Gastrocnemius medialis (tissue), 4 donors: ENCODE measurements around the gene ATG9A.

Source experiments
- POLR2A ChIP-seq, 2 donors: fragments of 450-650 bp; IDR thresholded peaks; one replicate each; pipeline ENCODE4 v1.6.1; 2017; ENCODE audit warnings: antibody characterized with exemption in 2 of 2, mild to moderate bottlenecking in 2 of 2, moderate library complexity in 2 of 2
- TF ChIP-seq, protein P1 (sequence below), 5 experiments: fragments of 450-650 bp in 3 of 5; fragments of 200-600 bp in 2 of 5; sonication (generic) in 2 of 5; IDR thresholded peaks in 4 of 5; conservative IDR thresholded peaks in 1 of 5; 1 replicate in 4 of 5; 2 replicates in 1 of 5; pipeline ENCODE4 v1.5.1; 2016 to 2019; ENCODE audit warnings: antibody characterized with exemption in 5 of 5, mild to moderate bottlenecking in 3 of 5, moderate library complexity in 3 of 5

DNA sequence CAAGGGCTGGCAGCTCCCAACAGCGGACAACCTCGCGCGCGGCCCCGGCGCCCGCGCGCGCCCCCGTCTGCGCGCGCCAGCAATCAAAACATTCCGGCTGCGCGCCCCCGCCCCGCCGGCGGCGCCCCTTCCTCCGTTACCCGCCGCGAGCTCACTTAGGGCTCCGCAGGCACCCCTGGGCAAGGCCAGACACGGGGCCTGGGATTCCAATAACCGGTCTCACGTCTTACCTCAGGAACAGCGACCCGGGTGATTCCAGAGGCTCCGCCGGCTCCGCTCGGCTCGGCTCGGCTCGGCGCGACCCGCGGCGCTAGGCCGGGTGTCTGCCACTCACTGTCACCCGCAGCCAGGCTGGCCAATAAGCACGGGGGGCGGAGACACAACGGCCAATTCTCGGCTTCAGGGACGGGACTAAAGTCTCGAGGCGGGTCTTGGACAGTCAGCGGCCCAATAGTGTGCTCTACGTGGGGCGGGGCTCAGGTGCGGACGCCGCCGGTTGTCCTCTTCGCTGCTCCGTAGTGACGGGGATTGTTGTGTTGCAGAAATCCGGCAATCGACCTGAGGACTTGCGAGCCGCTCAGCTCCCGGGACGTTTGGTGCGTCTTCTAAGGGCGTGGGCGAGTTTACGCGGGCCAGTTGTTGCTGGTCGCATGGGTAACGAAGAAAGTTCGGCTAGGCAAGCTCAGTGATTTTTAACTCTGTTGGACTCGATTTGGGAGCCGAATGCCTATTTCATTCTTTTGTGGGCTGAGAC is at the start of gene ATG9A, which contains the start of gene ANKZF1:
- TF ChIP-seq, protein P1, sequence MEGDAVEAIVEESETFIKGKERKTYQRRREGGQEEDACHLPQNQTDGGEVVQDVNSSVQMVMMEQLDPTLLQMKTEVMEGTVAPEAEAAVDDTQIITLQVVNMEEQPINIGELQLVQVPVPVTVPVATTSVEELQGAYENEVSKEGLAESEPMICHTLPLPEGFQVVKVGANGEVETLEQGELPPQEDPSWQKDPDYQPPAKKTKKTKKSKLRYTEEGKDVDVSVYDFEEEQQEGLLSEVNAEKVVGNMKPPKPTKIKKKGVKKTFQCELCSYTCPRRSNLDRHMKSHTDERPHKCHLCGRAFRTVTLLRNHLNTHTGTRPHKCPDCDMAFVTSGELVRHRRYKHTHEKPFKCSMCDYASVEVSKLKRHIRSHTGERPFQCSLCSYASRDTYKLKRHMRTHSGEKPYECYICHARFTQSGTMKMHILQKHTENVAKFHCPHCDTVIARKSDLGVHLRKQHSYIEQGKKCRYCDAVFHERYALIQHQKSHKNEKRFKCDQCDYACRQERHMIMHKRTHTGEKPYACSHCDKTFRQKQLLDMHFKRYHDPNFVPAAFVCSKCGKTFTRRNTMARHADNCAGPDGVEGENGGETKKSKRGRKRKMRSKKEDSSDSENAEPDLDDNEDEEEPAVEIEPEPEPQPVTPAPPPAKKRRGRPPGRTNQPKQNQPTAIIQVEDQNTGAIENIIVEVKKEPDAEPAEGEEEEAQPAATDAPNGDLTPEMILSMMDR (IDR thresholded peaks at IDR 0.05 in 4 of 5, conservative IDR thresholded peaks at IDR 0.05 in 1 of 5) = peak in 1 of 5 experiments; percentile 17
- peak; percentile 93 to 95 for TF ChIP-seq POLR2A (IDR thresholded peaks at IDR 0.05)
